Activated T-cell treated with anti-CD3 and anti-CD28 coated beads for 4 hours (primary cell): ENCODE data around the gene FEM1A.
"Not testable (repeated sequence)": the region's sequence is repeated elsewhere in the genome, so short reads cannot be mapped to it uniquely, and the experiment has no call there.

ENCODE experiments used
- DNase-seq: peaks from one replicate; pipeline ENCODE4 v3.0.0-alpha.2; 2020

Gene FEM1A

GRCh38 chr19:4791183-4792018 lies at the start of gene FEM1A:
TSS of gene FEM1A (plus strand) at chr19:4791734. CDS start at chr19:4791855, 121 bp downstream.
- peak; percentile 96 for DNase-seq

- DNase-seq, result no peak
Observed at GRCh38 chr19:4742723-4743646, 48.5 kb upstream of the FEM1A start.

- no peak for DNase-seq
Observed at GRCh38 chr19:4744451-4745174, 46.9 kb upstream of the FEM1A start.

- not testable (repeated sequence) for DNase-seq
Observed at GRCh38 chr19:4745175-4745574, 46.4 kb upstream of the FEM1A start.

GRCh38 chr19:4745986-4746385 lies 45.5 kb upstream of the FEM1A start:
- DNase-seq, result no peak

- no peak for DNase-seq
Observed at GRCh38 chr19:4748185-4748584, 43.3 kb upstream of the FEM1A start.

GRCh38 chr19:4748589-4748988 lies 42.9 kb upstream of the FEM1A start:
- DNase-seq, result no peak

GRCh38 chr19:4749870-4750590 lies 41.5 kb upstream of the FEM1A start:
- DNase-seq, result no peak

- DNase-seq, result no peak
Observed at GRCh38 chr19:4754248-4754647, 37.3 kb upstream of the FEM1A start.

- DNase-seq, result no peak
Observed at GRCh38 chr19:4755459-4755858, 36.1 kb upstream of the FEM1A start.

GRCh38 chr19:4758082-4758481 lies 33.5 kb upstream of the FEM1A start:
- DNase-seq, result no peak

- DNase-seq, result no peak
Observed at GRCh38 chr19:4758659-4759058, 32.9 kb upstream of the FEM1A start.

- peak; percentile 5 for DNase-seq
Observed at GRCh38 chr19:4759388-4760284, 31.9 kb upstream of the FEM1A start.

- DNase-seq, result no peak
Observed at GRCh38 chr19:4760285-4760650, 31.3 kb upstream of the FEM1A start.

- no peak for DNase-seq
Observed at GRCh38 chr19:4763021-4763420, 28.5 kb upstream of the FEM1A start.

- no peak for DNase-seq
Observed at GRCh38 chr19:4764393-4764660, 27.2 kb upstream of the FEM1A start.

- DNase-seq, result peak; percentile 51
Observed at GRCh38 chr19:4768934-4769777, 22.4 kb upstream of the FEM1A start.

GRCh38 chr19:4772566-4772965 lies 19.0 kb upstream of the FEM1A start:
- no peak for DNase-seq

GRCh38 chr19:4773047-4773640 lies 18.4 kb upstream of the FEM1A start:
- no peak for DNase-seq

- DNase-seq, result no peak
Observed at GRCh38 chr19:4774136-4774535, 17.4 kb upstream of the FEM1A start.
